Measurements from ENCODE around the gene CSNK2A3. TPM values are rescaled to one million over a fixed set of nuclear protein-coding genes. Genes with fewer than 3 reads are reported as not detected.

Gene CSNK2A3
- total and polyA plus RNA-seq, 9 donors = 0.22 to 2.4 (median 0.48) TPM; not detected in 1

DNA sequence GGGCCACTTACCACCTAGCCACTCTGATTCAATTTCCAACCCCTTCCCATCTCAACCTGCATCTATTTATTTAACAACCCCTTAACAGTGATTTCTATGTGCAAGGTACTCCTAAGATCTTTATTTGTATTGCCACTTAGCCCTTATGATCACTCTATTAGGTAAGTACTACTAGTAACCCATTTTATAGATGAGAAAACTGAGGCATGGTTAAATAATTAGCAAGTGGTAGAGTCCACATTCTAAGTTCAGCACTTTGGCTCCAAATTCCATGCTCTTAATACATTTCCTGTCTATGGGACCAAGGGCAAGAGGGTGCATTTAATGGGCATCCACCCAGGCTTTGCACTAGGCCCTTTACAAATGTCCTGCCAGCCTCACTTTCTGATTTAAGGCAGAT is 38.1 kb upstream of the CSNK2A3 start:
- Histone ChIP-seq H3K4me1 (ENCODE audit: insufficient read depth) (peaks cover 2% of the 10 kb centered on the region), H3K9me3 (no peaks in the 10 kb centered on the region), H3K36me3 (no peaks in the 10 kb centered on the region), H3K27me3 (no peaks in the 10 kb centered on the region), H3K27ac (no peak overlapping the region), H3K4me3 (no peak overlapping the region)
- TF ChIP-seq, protein P1, sequence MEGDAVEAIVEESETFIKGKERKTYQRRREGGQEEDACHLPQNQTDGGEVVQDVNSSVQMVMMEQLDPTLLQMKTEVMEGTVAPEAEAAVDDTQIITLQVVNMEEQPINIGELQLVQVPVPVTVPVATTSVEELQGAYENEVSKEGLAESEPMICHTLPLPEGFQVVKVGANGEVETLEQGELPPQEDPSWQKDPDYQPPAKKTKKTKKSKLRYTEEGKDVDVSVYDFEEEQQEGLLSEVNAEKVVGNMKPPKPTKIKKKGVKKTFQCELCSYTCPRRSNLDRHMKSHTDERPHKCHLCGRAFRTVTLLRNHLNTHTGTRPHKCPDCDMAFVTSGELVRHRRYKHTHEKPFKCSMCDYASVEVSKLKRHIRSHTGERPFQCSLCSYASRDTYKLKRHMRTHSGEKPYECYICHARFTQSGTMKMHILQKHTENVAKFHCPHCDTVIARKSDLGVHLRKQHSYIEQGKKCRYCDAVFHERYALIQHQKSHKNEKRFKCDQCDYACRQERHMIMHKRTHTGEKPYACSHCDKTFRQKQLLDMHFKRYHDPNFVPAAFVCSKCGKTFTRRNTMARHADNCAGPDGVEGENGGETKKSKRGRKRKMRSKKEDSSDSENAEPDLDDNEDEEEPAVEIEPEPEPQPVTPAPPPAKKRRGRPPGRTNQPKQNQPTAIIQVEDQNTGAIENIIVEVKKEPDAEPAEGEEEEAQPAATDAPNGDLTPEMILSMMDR (IDR thresholded peaks at IDR 0.05) = no peak
- TF ChIP-seq EP300 (IDR thresholded peaks at IDR 0.05) (no peak), POLR2A (IDR thresholded peaks at IDR 0.05) (no peak)
- intact Hi-C loops (cut with DNase I) = no loop called here
- no peak for DNase-seq

DNA sequence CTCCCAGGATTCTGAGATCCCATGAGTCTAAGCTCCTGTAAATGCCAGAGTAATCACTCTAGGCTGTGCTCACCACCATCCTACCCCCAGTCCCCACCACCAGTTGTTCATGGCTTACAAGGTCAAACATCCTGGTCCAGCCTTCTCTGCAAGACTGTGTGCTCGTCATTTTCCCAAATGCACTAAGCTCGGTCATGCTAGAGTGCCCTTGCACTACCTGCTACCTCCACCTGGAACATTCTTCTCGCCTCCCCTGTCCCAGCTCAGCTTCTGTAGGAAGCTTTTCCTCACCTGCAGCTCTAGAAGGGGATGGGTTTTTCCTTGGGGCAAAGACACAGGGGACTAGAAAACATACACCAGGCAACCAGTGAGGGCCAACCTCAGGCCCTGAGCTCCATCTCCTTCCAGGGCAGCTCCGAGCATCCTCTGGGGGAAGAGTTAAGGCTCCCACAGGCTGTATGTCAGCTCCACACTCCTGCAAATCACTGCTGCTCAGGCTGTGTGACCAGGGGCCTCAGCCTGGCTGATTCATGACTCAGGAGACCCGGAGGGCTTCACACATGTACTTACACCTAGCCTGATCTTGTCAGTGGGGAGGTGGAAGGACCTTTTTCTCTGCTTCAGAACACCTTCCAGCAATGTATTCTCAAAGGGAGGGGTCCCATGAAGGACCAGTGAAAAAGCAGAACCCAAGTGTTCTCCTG is 37.2 kb upstream of the CSNK2A3 start:
- peaks cover 2% of the 10 kb centered on the region for H3K4me1 ChIP-seq (ENCODE audit: insufficient read depth)
- WGBS, 3 donors = 95 to 99% (median 98%) methylated on average over 5 of the region's 5 CpGs
- no peaks in the 10 kb centered on the region for H3K27me3 ChIP-seq
- no peaks in the 10 kb centered on the region for H3K36me3 ChIP-seq
- no peak for DNase-seq
- no peak overlapping the region for H3K27ac ChIP-seq
- no peak overlapping the region for H3K4me3 ChIP-seq
- TF ChIP-seq, protein P1 (IDR thresholded peaks at IDR 0.05) = no peak
- TF ChIP-seq POLR2A (IDR thresholded peaks at IDR 0.05) = no peak
- TF ChIP-seq EP300 (IDR thresholded peaks at IDR 0.05) = no peak
- intact Hi-C loops (cut with DNase I) = no loop called here
- H3K9me3 ChIP-seq = no peaks in the 10 kb centered on the region

DNA sequence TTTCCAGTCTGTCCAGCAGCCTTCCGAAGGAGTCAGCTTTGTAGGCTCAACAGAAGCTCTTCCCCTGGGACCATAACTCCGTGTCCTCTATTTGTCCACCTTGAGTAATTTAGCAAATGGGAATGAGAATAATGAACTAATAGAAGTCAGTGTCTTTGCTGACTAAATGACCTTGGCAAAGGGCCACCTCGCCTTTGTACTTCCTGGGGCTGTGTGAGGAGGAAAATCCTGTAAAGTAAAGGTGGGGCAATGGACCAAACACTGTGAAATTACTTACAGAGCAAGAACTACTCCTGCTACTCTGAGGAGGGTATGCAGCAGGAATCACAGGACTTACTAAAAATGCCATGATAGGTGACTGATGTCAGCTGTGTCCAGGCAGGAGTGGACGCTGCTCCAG is 36.2 kb upstream of the CSNK2A3 start:
- Histone ChIP-seq H3K9me3 (no peaks in the 10 kb centered on the region), H3K4me3 (no peak overlapping the region), H3K27me3 (no peaks in the 10 kb centered on the region), H3K36me3 (no peaks in the 10 kb centered on the region), H3K27ac (no peak overlapping the region), H3K4me1 (ENCODE audit: insufficient read depth) (peaks cover 2% of the 10 kb centered on the region)
- DNase-seq = no peak
- 69 to 75% (median 69%) methylated on average over 4 of the region's 4 CpGs for WGBS, 3 donors
- intact Hi-C loops (cut with DNase I) = no loop called here
- TF ChIP-seq EP300 (IDR thresholded peaks at IDR 0.05) (no peak), POLR2A (IDR thresholded peaks at IDR 0.05) (no peak)
- TF ChIP-seq, protein P1 (IDR thresholded peaks at IDR 0.05) = no peak

DNA sequence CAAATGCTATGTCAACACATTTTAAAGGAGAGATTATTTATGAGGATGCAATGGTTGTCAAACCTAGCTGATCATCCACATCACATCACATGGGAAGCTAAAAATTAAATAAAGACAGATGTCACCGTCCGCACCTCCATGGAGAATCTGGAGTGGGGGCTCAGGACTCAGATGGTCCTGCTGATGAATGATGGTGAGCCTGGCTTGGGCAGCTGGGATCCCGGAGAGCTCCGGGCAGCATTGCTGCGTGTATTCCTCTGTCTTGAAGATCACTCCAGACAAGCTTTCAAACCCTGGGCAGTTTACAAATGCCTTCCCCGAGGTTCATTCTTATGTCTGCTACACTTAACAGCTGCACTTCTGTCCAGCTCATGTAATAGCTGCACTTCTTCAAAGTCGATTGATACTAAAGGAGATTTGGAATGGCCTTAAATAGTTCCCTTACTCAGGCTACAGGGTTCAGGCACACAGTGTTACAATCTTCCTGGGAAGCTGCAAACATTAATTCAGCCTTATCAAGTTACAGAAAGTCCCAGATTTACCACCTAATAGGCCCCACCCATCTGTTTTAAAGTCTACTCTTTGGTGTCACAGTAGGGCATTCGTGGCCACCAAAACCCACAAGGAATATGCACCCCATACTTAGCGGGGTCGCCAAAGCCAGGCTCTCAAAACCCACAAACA is 34.7 kb upstream of the CSNK2A3 start:
- Histone ChIP-seq H3K27ac (no peak overlapping the region), H3K27me3 (no peaks in the 10 kb centered on the region), H3K36me3 (no peaks in the 10 kb centered on the region), H3K9me3 (no peaks in the 10 kb centered on the region), H3K4me3 (no peak overlapping the region), H3K4me1 (ENCODE audit: insufficient read depth) (peaks cover 2% of the 10 kb centered on the region)
- TF ChIP-seq EP300 (IDR thresholded peaks at IDR 0.05) = no peak
- TF ChIP-seq, protein P1 (IDR thresholded peaks at IDR 0.05) = no peak
- no peak for TF ChIP-seq POLR2A (IDR thresholded peaks at IDR 0.05)
- no peak for DNase-seq
- WGBS, 3 donors = 83 to 86% (median 83%) methylated on average over 10 of the region's 10 CpGs
- intact Hi-C loops (cut with DNase I) = no loop called here

Measured in ovary (tissue), 9 donors.